ENCODE results near the gene PIGB.

DNA sequence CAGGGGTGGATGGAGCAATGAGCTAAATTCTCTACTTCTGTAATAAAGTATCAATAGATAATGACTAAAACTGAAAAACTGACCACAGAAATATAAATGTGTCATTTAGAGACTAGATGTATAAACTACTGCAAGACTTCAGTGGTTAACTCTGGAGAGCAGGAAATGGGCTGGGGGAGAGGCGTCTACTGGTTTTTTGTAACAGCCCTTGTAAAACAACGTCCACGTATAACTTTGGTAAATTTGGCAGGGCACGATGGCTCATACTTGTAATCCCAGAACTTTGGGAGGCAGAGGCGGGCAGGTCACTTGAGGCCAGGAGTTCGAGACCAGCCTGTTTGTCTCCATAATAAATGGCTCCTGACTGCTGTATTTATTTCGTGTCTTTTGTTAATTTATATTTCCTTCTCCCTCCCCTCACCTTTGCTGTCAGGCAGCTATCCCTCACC, 41.9 kb upstream of the PIGB start:
- TF ChIP-seq, protein P1, sequence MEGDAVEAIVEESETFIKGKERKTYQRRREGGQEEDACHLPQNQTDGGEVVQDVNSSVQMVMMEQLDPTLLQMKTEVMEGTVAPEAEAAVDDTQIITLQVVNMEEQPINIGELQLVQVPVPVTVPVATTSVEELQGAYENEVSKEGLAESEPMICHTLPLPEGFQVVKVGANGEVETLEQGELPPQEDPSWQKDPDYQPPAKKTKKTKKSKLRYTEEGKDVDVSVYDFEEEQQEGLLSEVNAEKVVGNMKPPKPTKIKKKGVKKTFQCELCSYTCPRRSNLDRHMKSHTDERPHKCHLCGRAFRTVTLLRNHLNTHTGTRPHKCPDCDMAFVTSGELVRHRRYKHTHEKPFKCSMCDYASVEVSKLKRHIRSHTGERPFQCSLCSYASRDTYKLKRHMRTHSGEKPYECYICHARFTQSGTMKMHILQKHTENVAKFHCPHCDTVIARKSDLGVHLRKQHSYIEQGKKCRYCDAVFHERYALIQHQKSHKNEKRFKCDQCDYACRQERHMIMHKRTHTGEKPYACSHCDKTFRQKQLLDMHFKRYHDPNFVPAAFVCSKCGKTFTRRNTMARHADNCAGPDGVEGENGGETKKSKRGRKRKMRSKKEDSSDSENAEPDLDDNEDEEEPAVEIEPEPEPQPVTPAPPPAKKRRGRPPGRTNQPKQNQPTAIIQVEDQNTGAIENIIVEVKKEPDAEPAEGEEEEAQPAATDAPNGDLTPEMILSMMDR (optimal IDR thresholded peaks at IDR 0.05 in 1 of 3, IDR thresholded peaks at IDR 0.05 in 1 of 3, conservative IDR thresholded peaks at IDR 0.05 in 1 of 3; ENCODE audit: extremely low read depth in 1 of 3, insufficient read depth in 2 of 3, low read length in 3 of 3), result no peak
- TF ChIP-seq EZH2 (IDR thresholded peaks at IDR 0.05; ENCODE audit: low read length), result no peak
